OCI-LY1 (cell line): ENCODE results near the gene OSBPL3.

Experiments
- H2AFZ ChIP-seq: fragments of 200-600 bp; sonication (generic), shearing (Covaris generic); 2 replicates; pipeline ENCODE4 v1.6.0; 2014; ENCODE audit warnings: antibody characterized with exemption, mild to moderate bottlenecking, low read length
- H3F3A ChIP-seq: fragments of 200-600 bp; sonication (generic), shearing (Covaris generic); 2 replicates; pipeline ENCODE4 v1.6.0; 2014; ENCODE audit warnings: mild to moderate bottlenecking, antibody characterized with exemption, low read length, moderate library complexity; ENCODE audit not compliant: insufficient read depth
- H3K27ac ChIP-seq: fragments of 200-600 bp; sonication (generic); 2 replicates; pipeline ENCODE4 v1.5.1; 2014; ENCODE audit warnings: low read length, mixed run types, mild to moderate bottlenecking, low read depth; ENCODE audit not compliant: poor library complexity, severe bottlenecking
- H3K27me3 ChIP-seq: fragments of 200-600 bp; sonication (generic); 2 replicates; pipeline ENCODE4 v1.6.0; 2014; ENCODE audit warnings: antibody characterized with exemption, mild to moderate bottlenecking, low read length, moderate library complexity; ENCODE audit not compliant: insufficient read depth
- H3K36me3 ChIP-seq: fragments of 200-600 bp; sonication (generic); 2 replicates; pipeline ENCODE4 v1.6.1; 2014; ENCODE audit warnings: mild to moderate bottlenecking, antibody characterized with exemption, low read length, moderate library complexity, mixed read lengths; ENCODE audit not compliant: insufficient read depth
- H3K4me1 ChIP-seq: fragments of 200-600 bp; sonication (generic); 2 replicates; pipeline ENCODE4 v1.5.1; 2014; ENCODE audit warnings: mild to moderate bottlenecking, low read length, moderate library complexity; ENCODE audit not compliant: insufficient read depth, severe bottlenecking
- H3K4me2 ChIP-seq: fragments of 200-600 bp; sonication (generic), shearing (Covaris generic); 2 replicates; pipeline ENCODE4 v1.6.1; 2014; ENCODE audit warnings: low read length
- H3K4me3 ChIP-seq: fragments of 200-600 bp; sonication (generic); 2 replicates; pipeline ENCODE4 v1.5.1; 2014; ENCODE audit warnings: low read length, low read depth, mild to moderate bottlenecking, mixed read lengths; ENCODE audit not compliant: poor library complexity, severe bottlenecking
- H3K79me2 ChIP-seq: fragments of 200-600 bp; shearing (Covaris generic); 2 replicates; pipeline ENCODE4 v1.6.1; 2016; ENCODE audit warnings: mixed run types, low read length, mixed read lengths; ENCODE audit not compliant: insufficient read depth
- H3K9ac ChIP-seq: fragments of 200-600 bp; sonication (generic), shearing (Covaris generic); 2 replicates; pipeline ENCODE4 v1.6.1; 2014; ENCODE audit warnings: mild to moderate bottlenecking, low read length, mixed read lengths
- H3K9me2 ChIP-seq: fragments of 200-600 bp; sonication (generic), shearing (Covaris generic); 2 replicates; pipeline ENCODE4 v1.6.1; 2014; ENCODE audit warnings: low read depth, mild to moderate bottlenecking, low read length, mixed read lengths
- H3K9me3 ChIP-seq: fragments of 200-600 bp; shearing (Covaris generic); 2 replicates; pipeline ENCODE4 v1.6.1; 2014; ENCODE audit warnings: low read length, mixed read lengths
- H4K20me1 ChIP-seq: fragments of 200-600 bp; sonication (generic), shearing (Covaris generic); 2 replicates; pipeline ENCODE4 v1.6.0; 2016; ENCODE audit warnings: mild to moderate bottlenecking, low read length; ENCODE audit not compliant: insufficient read depth
- CTCF ChIP-seq: fragments of 200-600 bp; sonication (generic), shearing (Covaris generic); IDR thresholded peaks from 2 replicates; pipeline ENCODE4 v1.5.1; 2017; ENCODE audit warnings: mild to moderate bottlenecking, antibody characterized with exemption, low read length, moderate library complexity, mixed read lengths
- EZH2 ChIP-seq: fragments of 200-600 bp; sonication (generic), shearing (Covaris generic); IDR thresholded peaks from 2 replicates; pipeline ENCODE4 v1.8.0; 2017; ENCODE audit warnings: borderline replicate concordance, mixed run types, mild to moderate bottlenecking, antibody characterized with exemption, low read length, moderate library complexity, mixed read lengths

The OSBPL3 gene

GRCh38 chr7:24911213-24911603 lies 68.8 kb downstream of the OSBPL3 start:
- Histone ChIP-seq H3K27ac (peak overlapping the region; percentile 78), H3K27me3 (no peaks in the 10 kb centered on the region), H2AFZ (no peak overlapping the region), H4K20me1 (no peaks in the 10 kb centered on the region), H3K4me3 (peak overlapping the region; percentile 18), H3F3A (no peaks in the 10 kb centered on the region), H3K4me1 (peaks cover 93% of the 10 kb centered on the region), H3K9ac (peak overlapping the region; percentile 44), H3K36me3 (peaks cover 10% of the 10 kb centered on the region; the same call in 1 of the 2 replicates), H3K4me2 (peak overlapping the region; percentile 59), H3K9me3 (no peaks in the 10 kb centered on the region), H3K79me2 (peaks cover 97% of the 10 kb centered on the region), H3K9me2 (no peaks in the 10 kb centered on the region)
- no peak for TF ChIP-seq EZH2
- TF ChIP-seq CTCF: no peak

GRCh38 chr7:24910551-24911212 lies 69.3 kb downstream of the OSBPL3 start:
- H4K20me1 ChIP-seq: no peaks in the 10 kb centered on the region
- H3K9me3 ChIP-seq: no peaks in the 10 kb centered on the region
- peaks cover 88% of the 10 kb centered on the region for H3K4me1 ChIP-seq
- no peaks in the 10 kb centered on the region for H3K9me2 ChIP-seq
- H3K36me3 ChIP-seq: peaks cover 15% of the 10 kb centered on the region; the same call in 1 of the 2 replicates
- TF ChIP-seq CTCF: no peak
- no peak for TF ChIP-seq EZH2
- peak overlapping the region; percentile 78 for H3K27ac ChIP-seq
- peak overlapping the region; percentile 44; the same call in 1 of the 2 replicates for H3K9ac ChIP-seq
- H3K4me3 ChIP-seq: peak overlapping the region; percentile 18
- H2AFZ ChIP-seq: no peak overlapping the region
- H3K79me2 ChIP-seq: peaks cover 95% of the 10 kb centered on the region
- peak overlapping the region; percentile 59 for H3K4me2 ChIP-seq
- H3K27me3 ChIP-seq: no peaks in the 10 kb centered on the region
- H3F3A ChIP-seq: no peaks in the 10 kb centered on the region

GRCh38 chr7:24908727-24909126 lies 71.3 kb downstream of the OSBPL3 start:
- peaks cover 22% of the 10 kb centered on the region; the same call in 1 of the 2 replicates for H3K36me3 ChIP-seq
- no peaks in the 10 kb centered on the region for H3K27me3 ChIP-seq
- H2AFZ ChIP-seq: no peak overlapping the region
- H3F3A ChIP-seq: no peaks in the 10 kb centered on the region
- H3K79me2 ChIP-seq: peaks cover 92% of the 10 kb centered on the region
- H3K27ac ChIP-seq: peak overlapping the region; percentile 50
- no peaks in the 10 kb centered on the region for H3K9me2 ChIP-seq
- no peaks in the 10 kb centered on the region for H3K9me3 ChIP-seq
- H3K4me2 ChIP-seq: peak overlapping the region; percentile 21; the same call in 1 of the 2 replicates
- H3K9ac ChIP-seq: peak overlapping the region; percentile 3; the same call in 1 of the 2 replicates
- H4K20me1 ChIP-seq: no peaks in the 10 kb centered on the region
- peaks cover 74% of the 10 kb centered on the region for H3K4me1 ChIP-seq
- TF ChIP-seq EZH2 (no peak), CTCF (no peak)
- no peak overlapping the region for H3K4me3 ChIP-seq
